Ovary (tissue), 3 donors: ENCODE results near the gene CHL1.

Source experiments
- CTCF ChIP-seq, 3 donors: fragments of 450-650 bp in 2 of 3; fragments of 200-600 bp in 1 of 3; IDR thresholded peaks; one replicate each; pipeline versions ENCODE4 v1.5.1 to v1.8.0; 2016 to 2022; ENCODE audit warnings: antibody characterized with exemption in 3 of 3, mild to moderate bottlenecking in 1 of 3
- EP300 ChIP-seq: sonication (generic); formaldehyde crosslinking; IDR thresholded peaks from one replicate; pipeline ENCODE4 v1.6.1; 2017; ENCODE audit warnings: antibody characterized with exemption
- donor health status: DM: no; HTN: no; CAD: no.

GRCh38 chr3:365268-365667 lies 168.7 kb downstream of the CHL1 start:
- TF ChIP-seq CTCF (IDR thresholded peaks at IDR 0.05) (no peak), EP300 (no peak)
